ENCODE data around the gene TMPRSS6. TPM values are rescaled to one million over a fixed set of nuclear protein-coding genes. Genes with fewer than 3 reads are reported as not detected.

Gene TMPRSS6
- total RNA-seq, 2 donors from 2014 or later, result 0.22 to 0.31 TPM

- 94 to 96% methylated on average over 8 to 9 of the region's 9 CpGs for WGBS, 2 experiments (ENCODE audit: insufficient coverage in 1 of 2, insufficient read length in 1 of 2)
- no peak overlapping the region for H3K27ac Mint-ChIP-seq
- no peak overlapping the region for H3K4me3 Mint-ChIP-seq
- H3K9me3 Mint-ChIP-seq, result no peaks in the 10 kb centered on the region
- Histone ChIP-seq H3K27ac (ENCODE audit: low read depth, low read length) (no peak overlapping the region), H3K27me3 (ENCODE audit: control insufficient read depth, insufficient read depth, low read length, poor library complexity, severe bottlenecking) (peaks cover 32% of the 10 kb centered on the region), H3K36me3 (ENCODE audit: control insufficient read depth, insufficient read depth, low read length) (no peaks in the 10 kb centered on the region), H3K4me1 (ENCODE audit: control insufficient read depth, insufficient read depth, low read length) (no peaks in the 10 kb centered on the region), H3K9ac (ENCODE audit: extremely low read depth, low read length, poor library complexity, severe bottlenecking) (no peak overlapping the region), H3K4me3 (ENCODE audit: low read length) (no peak overlapping the region), H3K9me3 (ENCODE audit: control insufficient read depth, low read length) (no peaks in the 10 kb centered on the region)
- peaks cover 2% of the 10 kb centered on the region for H3K4me1 Mint-ChIP-seq
- no peak for TF ChIP-seq CTCF (conservative IDR thresholded peaks at IDR 0.05)
- no peaks in the 10 kb centered on the region for H3K36me3 Mint-ChIP-seq (ENCODE audit: low read depth)
- H3K27me3 Mint-ChIP-seq (ENCODE audit: insufficient read depth), result peaks cover 36% of the 10 kb centered on the region
- DNase-seq, result no peak
Observed at GRCh38 chr22:37065961-37066360, 43.6 kb downstream of the TMPRSS6 start.

GRCh38 chr22:37065180-37065579, 44.3 kb downstream of the TMPRSS6 start:
- no peak overlapping the region for H3K27ac Mint-ChIP-seq
- H3K9me3 ChIP-seq (ENCODE audit: control insufficient read depth, low read length), result no peaks in the 10 kb centered on the region
- H3K4me1 ChIP-seq (ENCODE audit: control insufficient read depth, insufficient read depth, low read length), result no peaks in the 10 kb centered on the region
- no peak for TF ChIP-seq CTCF (conservative IDR thresholded peaks at IDR 0.05)
- peaks cover 24% of the 10 kb centered on the region for H3K27me3 ChIP-seq (ENCODE audit: control insufficient read depth, insufficient read depth, low read length, poor library complexity, severe bottlenecking)
- H3K27me3 Mint-ChIP-seq (ENCODE audit: insufficient read depth), result peaks cover 36% of the 10 kb centered on the region
- H3K9ac ChIP-seq (ENCODE audit: extremely low read depth, low read length, poor library complexity, severe bottlenecking), result no peak overlapping the region
- peaks cover 2% of the 10 kb centered on the region for H3K4me1 Mint-ChIP-seq
- H3K4me3 ChIP-seq (ENCODE audit: low read length), result no peak overlapping the region
- WGBS, 2 experiments (ENCODE audit: insufficient coverage in 1 of 2, insufficient read length in 1 of 2), result 86 to 90% methylated on average over 2 to 3 of the region's 3 CpGs
- no peak for DNase-seq
- no peak overlapping the region for H3K4me3 Mint-ChIP-seq
- H3K36me3 Mint-ChIP-seq (ENCODE audit: low read depth), result no peaks in the 10 kb centered on the region
- no peaks in the 10 kb centered on the region for H3K9me3 Mint-ChIP-seq
- no peak overlapping the region for H3K27ac ChIP-seq (ENCODE audit: low read depth, low read length)
- no peaks in the 10 kb centered on the region for H3K36me3 ChIP-seq (ENCODE audit: control insufficient read depth, insufficient read depth, low read length)

GRCh38 chr22:37064553-37064952, 45.0 kb downstream of the TMPRSS6 start:
- no peak for DNase-seq
- no peak overlapping the region for H3K4me3 Mint-ChIP-seq
- H3K27me3 Mint-ChIP-seq (ENCODE audit: insufficient read depth), result peaks cover 36% of the 10 kb centered on the region
- H3K27ac Mint-ChIP-seq, result no peak overlapping the region
- peaks cover 18% of the 10 kb centered on the region for H3K27me3 ChIP-seq (ENCODE audit: control insufficient read depth, insufficient read depth, low read length, poor library complexity, severe bottlenecking)
- no peak overlapping the region for H3K9ac ChIP-seq (ENCODE audit: extremely low read depth, low read length, poor library complexity, severe bottlenecking)
- no peak for TF ChIP-seq CTCF (conservative IDR thresholded peaks at IDR 0.05)
- H3K4me1 ChIP-seq (ENCODE audit: control insufficient read depth, insufficient read depth, low read length), result no peaks in the 10 kb centered on the region
- H3K27ac ChIP-seq (ENCODE audit: low read depth, low read length), result no peak overlapping the region
- no peaks in the 10 kb centered on the region for H3K9me3 ChIP-seq (ENCODE audit: control insufficient read depth, low read length)
- H3K9me3 Mint-ChIP-seq, result no peaks in the 10 kb centered on the region
- H3K36me3 Mint-ChIP-seq (ENCODE audit: low read depth), result no peaks in the 10 kb centered on the region
- peaks cover 2% of the 10 kb centered on the region for H3K4me1 Mint-ChIP-seq
- no peaks in the 10 kb centered on the region for H3K36me3 ChIP-seq (ENCODE audit: control insufficient read depth, insufficient read depth, low read length)
- no peak overlapping the region for H3K4me3 ChIP-seq (ENCODE audit: low read length)
- WGBS, 2 experiments (ENCODE audit: insufficient coverage in 1 of 2, insufficient read length in 1 of 2), result 91 to 93% methylated on average over 9 to 11 of the region's 11 CpGs

All from endodermal cell (in vitro differentiated cells).